Esophagus muscularis mucosa (tissue), 4 donors: ENCODE data around the gene PPCS.

Experiments used
- EP300 ChIP-seq: sonication (generic); formaldehyde crosslinking; IDR thresholded peaks from one replicate; pipeline ENCODE4 v1.6.1; 2017; ENCODE audit warnings: antibody characterized with exemption
- POLR2A ChIP-seq: fragments of 450-650 bp; IDR thresholded peaks from one replicate; pipeline ENCODE4 v1.6.1; 2017; ENCODE audit warnings: antibody characterized with exemption, moderate library complexity, mild to moderate bottlenecking, low read depth
- POLR2AphosphoS5 ChIP-seq, 2 donors: sonication (generic); formaldehyde crosslinking; IDR thresholded peaks; one replicate each; pipeline ENCODE4 v1.6.1; 2017; ENCODE audit warnings: antibody characterized with exemption in 2 of 2
- TF ChIP-seq, protein P1 (sequence below), 3 experiments: fragments of 200-600 bp in 2 of 3; fragments of 450-650 bp in 1 of 3; sonication (generic) in 2 of 3; IDR thresholded peaks; one replicate each; pipeline ENCODE4 v1.5.1; 2017 to 2019; ENCODE audit warnings: antibody characterized with exemption in 3 of 3, mild to moderate bottlenecking in 2 of 3, moderate library complexity in 1 of 3

DNA sequence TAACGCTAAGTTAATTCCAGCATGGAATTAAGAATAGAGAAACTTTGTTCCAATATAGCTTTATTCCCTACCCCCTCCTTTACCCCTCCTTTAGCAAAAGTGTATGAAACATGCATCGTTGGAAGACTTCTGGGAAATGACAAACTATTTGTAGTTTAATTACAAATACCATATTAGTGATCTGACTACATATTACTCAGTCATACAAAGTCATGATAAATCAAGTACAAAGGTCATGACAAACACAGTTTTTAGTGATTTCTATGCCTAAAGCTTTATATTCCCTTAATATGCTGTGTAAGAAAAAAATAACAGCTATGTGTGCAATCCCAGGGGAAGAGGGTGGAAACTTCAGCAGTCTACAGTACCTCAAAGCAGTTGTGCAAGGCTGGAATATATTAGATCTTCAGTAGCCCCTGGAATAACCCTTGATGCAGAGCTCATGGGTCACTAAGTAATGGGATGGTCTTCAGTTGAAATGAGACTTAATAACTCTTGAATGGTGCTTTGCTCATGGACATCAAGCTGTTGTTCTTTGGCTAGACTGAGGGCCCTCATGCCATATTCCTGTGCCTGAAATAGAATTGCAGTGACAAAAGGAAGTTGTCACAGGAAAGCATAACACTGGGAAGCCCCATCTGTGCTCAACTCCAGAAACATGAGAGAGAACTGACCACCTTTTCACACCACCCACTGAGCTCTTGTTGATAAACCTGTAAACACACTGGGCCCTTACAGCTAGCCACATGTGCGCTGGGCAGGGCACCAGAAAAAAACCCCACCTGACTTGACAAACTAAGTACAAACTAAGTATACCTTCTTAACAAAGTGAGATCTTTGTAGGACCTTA, 25.8 kb upstream of the PPCS start:
- TF ChIP-seq, protein P1, sequence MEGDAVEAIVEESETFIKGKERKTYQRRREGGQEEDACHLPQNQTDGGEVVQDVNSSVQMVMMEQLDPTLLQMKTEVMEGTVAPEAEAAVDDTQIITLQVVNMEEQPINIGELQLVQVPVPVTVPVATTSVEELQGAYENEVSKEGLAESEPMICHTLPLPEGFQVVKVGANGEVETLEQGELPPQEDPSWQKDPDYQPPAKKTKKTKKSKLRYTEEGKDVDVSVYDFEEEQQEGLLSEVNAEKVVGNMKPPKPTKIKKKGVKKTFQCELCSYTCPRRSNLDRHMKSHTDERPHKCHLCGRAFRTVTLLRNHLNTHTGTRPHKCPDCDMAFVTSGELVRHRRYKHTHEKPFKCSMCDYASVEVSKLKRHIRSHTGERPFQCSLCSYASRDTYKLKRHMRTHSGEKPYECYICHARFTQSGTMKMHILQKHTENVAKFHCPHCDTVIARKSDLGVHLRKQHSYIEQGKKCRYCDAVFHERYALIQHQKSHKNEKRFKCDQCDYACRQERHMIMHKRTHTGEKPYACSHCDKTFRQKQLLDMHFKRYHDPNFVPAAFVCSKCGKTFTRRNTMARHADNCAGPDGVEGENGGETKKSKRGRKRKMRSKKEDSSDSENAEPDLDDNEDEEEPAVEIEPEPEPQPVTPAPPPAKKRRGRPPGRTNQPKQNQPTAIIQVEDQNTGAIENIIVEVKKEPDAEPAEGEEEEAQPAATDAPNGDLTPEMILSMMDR (IDR thresholded peaks at IDR 0.05): no peak
- no peak for TF ChIP-seq EP300
- no peak for TF ChIP-seq POLR2AphosphoS5 (IDR thresholded peaks at IDR 0.05)
- TF ChIP-seq POLR2A: no peak
